HG02623 (cell line): ENCODE data around the gene DHX16.

Source experiments
- ATAC-seq: cut with Tn5 transposase; IDR thresholded peaks from one replicate; pipeline ENCODE4 v1.9.1; 2021; ENCODE audit warnings: moderate library complexity; ENCODE audit not compliant: unreplicated experiment

Gene DHX16

DNA sequence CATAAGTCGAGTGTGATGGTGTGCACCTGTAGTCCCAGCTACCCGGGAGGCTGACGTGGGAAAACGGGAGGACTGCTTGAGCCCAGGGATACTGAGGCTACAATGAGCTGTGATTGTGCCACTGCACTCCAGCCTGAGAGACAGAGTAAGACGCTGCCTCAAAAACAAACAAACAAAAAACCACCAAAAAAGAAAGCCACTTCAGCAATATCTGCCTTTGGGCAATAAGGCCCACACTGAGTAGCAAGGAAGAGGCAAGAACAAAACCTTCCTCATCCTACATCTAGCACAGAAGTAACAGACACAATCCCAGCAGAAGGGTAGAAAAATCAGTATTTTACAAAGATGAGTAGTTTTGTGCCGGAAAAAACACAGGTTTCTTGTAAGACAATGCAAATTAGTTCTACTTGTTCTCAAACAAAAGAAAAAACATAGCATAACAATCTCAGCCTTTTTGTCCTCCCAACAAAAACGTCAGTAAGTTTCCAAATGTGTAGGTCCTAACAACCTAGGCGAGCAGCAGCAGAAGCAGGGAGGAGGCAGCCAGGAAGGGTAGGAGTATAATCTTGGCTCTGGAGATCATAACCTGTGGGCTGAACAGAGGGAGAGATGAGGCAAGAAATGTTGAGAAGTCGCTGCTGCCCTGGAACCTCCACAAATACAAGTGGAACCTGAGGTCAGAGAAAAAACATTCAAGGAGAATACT lies 61.5 kb downstream of the DHX16 start:
- no peak for ATAC-seq

DNA sequence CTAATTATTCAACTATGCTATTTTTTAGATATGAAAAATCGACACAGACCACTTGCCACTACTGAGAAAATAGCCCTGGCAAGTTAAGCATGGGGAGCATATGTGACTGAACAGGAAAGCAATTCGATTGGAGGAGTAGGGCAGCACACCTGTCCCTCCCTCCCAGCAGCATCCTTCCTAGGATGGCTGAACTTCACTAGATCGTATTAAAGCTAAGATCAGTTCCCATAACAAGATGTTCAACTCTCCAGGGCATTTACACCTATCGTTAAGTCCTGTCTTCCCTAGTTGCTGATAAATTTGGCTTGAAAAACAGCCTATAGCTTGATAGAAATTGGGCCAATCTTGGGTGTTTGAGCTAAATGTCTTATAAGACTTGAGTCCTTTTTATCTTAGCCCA lies 62.7 kb downstream of the DHX16 start:
- ATAC-seq, result no peak

DNA sequence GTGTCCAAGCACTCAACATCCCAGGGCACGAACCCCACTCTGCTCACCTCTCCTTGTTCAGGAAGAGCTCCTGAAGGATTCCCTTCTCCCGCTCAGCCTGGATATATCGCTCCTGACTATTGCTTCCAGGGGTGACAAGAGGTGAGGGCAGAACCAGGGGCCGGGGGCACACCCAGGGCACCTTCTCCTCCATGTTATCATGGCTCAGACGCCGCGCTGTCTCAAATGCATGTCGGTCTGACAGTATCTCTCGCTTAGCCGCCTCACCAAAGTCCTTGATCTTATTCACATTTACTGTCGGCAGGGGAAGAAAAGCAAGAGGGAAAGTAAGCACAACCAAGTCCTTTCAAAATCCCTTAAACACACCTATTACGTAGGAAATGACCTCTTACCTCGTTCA lies 68.8 kb downstream of the DHX16 start:
- no peak for ATAC-seq
